SK-N-SH treated with all-trans-retinoic acid at 6 μM for 48 hours (cell line): ENCODE measurements around the gene FRMD1.

Experiments used
- ARNTL ChIP-seq: fragments of 450-650 bp; formaldehyde crosslinking; IDR thresholded peaks from 2 replicates; pipeline ENCODE4 v1.5.0; 2020; ENCODE audit warnings: low read depth, mild to moderate bottlenecking, moderate library complexity, borderline replicate concordance
- PPARA ChIP-seq: fragments of 250-450 bp; sonication (Bioruptor Pico); IDR thresholded peaks from 2 replicates; pipeline ENCODE4 v1.5.0; 2020; ENCODE audit warnings: mild to moderate bottlenecking, borderline replicate concordance
- RARB ChIP-seq: fragments of 250-450 bp; sonication (Bioruptor Pico); IDR thresholded peaks from 2 replicates; pipeline ENCODE4 v1.8.0; 2021; ENCODE audit warnings: mild to moderate bottlenecking, moderate library complexity
- ZC3H10 ChIP-seq: fragments of 250-450 bp; sonication (Bioruptor Pico); IDR thresholded peaks from 2 replicates; pipeline ENCODE4 v1.5.1; 2021; ENCODE audit warnings: mild to moderate bottlenecking, moderate library complexity
- ZFP3 ChIP-seq: fragments of 250-450 bp; sonication (Bioruptor Pico); IDR thresholded peaks from 2 replicates; pipeline ENCODE4 v1.5.0; 2020; ENCODE audit warnings: mild to moderate bottlenecking, moderate library complexity
- ZNF565 ChIP-seq: fragments of 450-650 bp; formaldehyde crosslinking; conservative IDR thresholded peaks from 2 replicates; pipeline ENCODE4 v1.5.0; 2020; ENCODE audit warnings: low read depth, mild to moderate bottlenecking, moderate library complexity
- TF ChIP-seq, protein P1 (sequence below): fragments of 250-450 bp; sonication (Bioruptor Pico); IDR thresholded peaks from 2 replicates; pipeline ENCODE4 v1.8.0; 2020; ENCODE audit warnings: mild to moderate bottlenecking, moderate library complexity, borderline replicate concordance
- TF ChIP-seq, protein P2 (sequence below): fragments of 250-450 bp; sonication (Bioruptor Pico); IDR thresholded peaks from 2 replicates; pipeline ENCODE4 v1.5.1; 2020; ENCODE audit warnings: low read depth, mild to moderate bottlenecking, moderate library complexity

- TF ChIP-seq ZNF565 (CRISPR knock-in tag) (no peak), ZFP3 (no peak), PPARA (CRISPR knock-in tag) (no peak), ZC3H10 (no peak), RARB (CRISPR knock-in tag) (no peak), ARNTL (CRISPR knock-in tag) (no peak)
- TF ChIP-seq, protein P1, sequence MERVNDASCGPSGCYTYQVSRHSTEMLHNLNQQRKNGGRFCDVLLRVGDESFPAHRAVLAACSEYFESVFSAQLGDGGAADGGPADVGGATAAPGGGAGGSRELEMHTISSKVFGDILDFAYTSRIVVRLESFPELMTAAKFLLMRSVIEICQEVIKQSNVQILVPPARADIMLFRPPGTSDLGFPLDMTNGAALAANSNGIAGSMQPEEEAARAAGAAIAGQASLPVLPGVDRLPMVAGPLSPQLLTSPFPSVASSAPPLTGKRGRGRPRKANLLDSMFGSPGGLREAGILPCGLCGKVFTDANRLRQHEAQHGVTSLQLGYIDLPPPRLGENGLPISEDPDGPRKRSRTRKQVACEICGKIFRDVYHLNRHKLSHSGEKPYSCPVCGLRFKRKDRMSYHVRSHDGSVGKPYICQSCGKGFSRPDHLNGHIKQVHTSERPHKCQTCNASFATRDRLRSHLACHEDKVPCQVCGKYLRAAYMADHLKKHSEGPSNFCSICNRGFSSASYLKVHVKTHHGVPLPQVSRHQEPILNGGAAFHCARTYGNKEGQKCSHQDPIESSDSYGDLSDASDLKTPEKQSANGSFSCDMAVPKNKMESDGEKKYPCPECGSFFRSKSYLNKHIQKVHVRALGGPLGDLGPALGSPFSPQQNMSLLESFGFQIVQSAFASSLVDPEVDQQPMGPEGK = no peak
- TF ChIP-seq, protein P2, sequence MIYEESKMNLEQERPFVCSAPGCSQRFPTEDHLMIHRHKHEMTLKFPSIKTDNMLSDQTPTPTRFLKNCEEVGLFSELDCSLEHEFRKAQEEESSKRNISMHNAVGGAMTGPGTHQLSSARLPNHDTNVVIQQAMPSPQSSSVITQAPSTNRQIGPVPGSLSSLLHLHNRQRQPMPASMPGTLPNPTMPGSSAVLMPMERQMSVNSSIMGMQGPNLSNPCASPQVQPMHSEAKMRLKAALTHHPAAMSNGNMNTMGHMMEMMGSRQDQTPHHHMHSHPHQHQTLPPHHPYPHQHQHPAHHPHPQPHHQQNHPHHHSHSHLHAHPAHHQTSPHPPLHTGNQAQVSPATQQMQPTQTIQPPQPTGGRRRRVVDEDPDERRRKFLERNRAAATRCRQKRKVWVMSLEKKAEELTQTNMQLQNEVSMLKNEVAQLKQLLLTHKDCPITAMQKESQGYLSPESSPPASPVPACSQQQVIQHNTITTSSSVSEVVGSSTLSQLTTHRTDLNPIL = no peak
Measured at GRCh38 chr6:168073937-168074730, 4.9 kb downstream of the FRMD1 start.
